Coronary artery (tissue), 2 donors: ENCODE data around the gene NRL.

Source experiments
- DNase-seq: peaks from one replicate; pipeline ENCODE4 v3.0.0-alpha.2; 2017; ENCODE audit warnings: low spot score
- H3K27ac ChIP-seq, 2 donors: fragments of 200-600 bp; sonication (generic); one replicate each; pipeline ENCODE4 v1.5.1; 2016 to 2019
- H3K4me3 ChIP-seq: fragments of 200-600 bp; sonication (generic); 2 replicates; pipeline ENCODE4 v1.5.1; 2016; ENCODE audit warnings: mild to moderate bottlenecking, moderate library complexity
- CTCF ChIP-seq: fragments of 200-600 bp; sonication (generic); IDR thresholded peaks from one replicate; pipeline ENCODE4 v1.5.1; 2019; ENCODE audit warnings: antibody characterized with exemption

Gene NRL

GRCh38 chr14:24131549-24131966 lies 16.8 kb upstream of the NRL start:
- DNase-seq = no peak
- no peak for TF ChIP-seq CTCF
- H3K4me3 ChIP-seq = no peak overlapping the region
- peak overlapping the region; percentile 4 to 39 for H3K27ac ChIP-seq

- Histone ChIP-seq H3K4me3 (no peak overlapping the region), H3K27ac (peak overlapping the region; percentile 4 to 39)
- DNase-seq = no peak
- TF ChIP-seq CTCF = no peak
Observed at GRCh38 chr14:24130717-24131548, 16.2 kb upstream of the NRL start.

- no peak for DNase-seq
- no peak for TF ChIP-seq CTCF
- peak within 1 kb of the TSS; percentile 4 to 39 for H3K27ac ChIP-seq
- no peak within 1 kb of the TSS for H3K4me3 ChIP-seq
Observed at GRCh38 chr14:24130380-24130716, 15.6 kb upstream of the NRL start, which contains the start of gene FITM1. Gene FITM1, plus strand, starts transcription at chr14:24130659. Its CDS starts 905 bp downstream, at chr14:24131564.

GRCh38 chr14:24129410-24129998 lies 14.8 kb upstream of the NRL start:
- no peak for TF ChIP-seq CTCF
- no peak overlapping the region for H3K4me3 ChIP-seq
- no peak for DNase-seq
- H3K27ac ChIP-seq = no peak overlapping the region

GRCh38 chr14:24127673-24128072 lies 12.9 kb upstream of the NRL start:
- no peak for DNase-seq
- H3K27ac ChIP-seq = no peak overlapping the region
- no peak overlapping the region for H3K4me3 ChIP-seq
- no peak for TF ChIP-seq CTCF

- H3K4me3 ChIP-seq = no peak overlapping the region
- no peak for DNase-seq
- H3K27ac ChIP-seq = no peak overlapping the region
Observed at GRCh38 chr14:24126939-24127338, 12.2 kb upstream of the NRL start.

More at GRCh38 chr14:24126939-24127338, 12.2 kb upstream of the NRL start:
- no peak for TF ChIP-seq CTCF
